Suprapubic skin (tissue), 4 donors: Measurements from ENCODE around the gene FLYWCH1. TPM values are rescaled to one million over a fixed set of nuclear protein-coding genes. Genes with fewer than 3 reads are reported as not detected.

Experiments used
- DNase-seq, 2 donors: peaks; one replicate each; pipeline ENCODE4 v3.0.0-alpha.2; 2019; ENCODE audit warnings: low spot score in 2 of 2
- H3K27ac ChIP-seq: fragments of 200-600 bp; sonication (generic); one replicate; pipeline ENCODE4 v1.5.1; 2019
- H3K27me3 ChIP-seq: fragments of 200-600 bp; sonication (generic); one replicate; pipeline ENCODE4 v1.5.1; 2019
- H3K36me3 ChIP-seq: fragments of 200-600 bp; sonication (generic); one replicate; pipeline ENCODE4 v1.5.1; 2019
- H3K4me1 ChIP-seq: fragments of 200-600 bp; sonication (generic); one replicate; pipeline ENCODE4 v1.5.1; 2019
- H3K4me3 ChIP-seq: fragments of 200-600 bp; sonication (generic); one replicate; pipeline ENCODE4 v1.5.1; 2019; ENCODE audit warnings: mild to moderate bottlenecking
- H3K9me3 ChIP-seq: fragments of 200-600 bp; sonication (generic); one replicate; pipeline ENCODE4 v1.5.1; 2019
- CTCF ChIP-seq, 2 donors: fragments of 200-600 bp in 1 of 2; fragments of 450-650 bp in 1 of 2; sonication (generic) in 1 of 2; IDR thresholded peaks; one replicate each; pipeline ENCODE4 v1.5.1; 2016 to 2019; ENCODE audit warnings: antibody characterized with exemption in 2 of 2, mild to moderate bottlenecking in 1 of 2, moderate library complexity in 1 of 2
- EP300 ChIP-seq: sonication (generic); formaldehyde crosslinking; IDR thresholded peaks from one replicate; pipeline ENCODE4 v1.6.1; 2017; ENCODE audit warnings: antibody characterized with exemption
- POLR2A ChIP-seq, 2 donors: fragments of 450-650 bp; IDR thresholded peaks; one replicate each; pipeline ENCODE4 v1.6.1; 2017; ENCODE audit warnings: antibody characterized with exemption in 2 of 2, mild to moderate bottlenecking in 2 of 2, moderate library complexity in 2 of 2
- POLR2AphosphoS5 ChIP-seq, 3 donors: sonication (generic); formaldehyde crosslinking; IDR thresholded peaks; one replicate each; pipeline ENCODE4 v1.6.1; 2017; ENCODE audit warnings: antibody characterized with exemption in 3 of 3
- WGBS: methylation state at CpG from one replicate; pipeline ENCODE4 v1.1.5; 2018; 5-methylcytosine and 5-hydroxymethylcytosine counted together
- total RNA-seq, 4 donors: library from RNA; depleted of rRNA; stranded (reverse); fragments of >200 nt; gene quantifications; one replicate each; pipeline ENCODE4 v1.1.0, GENCODE V29; 2016

FLYWCH1 gene
- total RNA-seq, 4 donors from 2014 or later: 32.7 to 81.8 (median 52.1) TPM

- Histone ChIP-seq H3K4me1 (peaks cover 16% of the 10 kb centered on the region), H3K4me3 (no peak overlapping the region), H3K9me3 (no peaks in the 10 kb centered on the region), H3K27ac (no peak overlapping the region), H3K36me3 (peaks cover 13% of the 10 kb centered on the region), H3K27me3 (peaks cover 43% of the 10 kb centered on the region)
- 68% methylated on average over 18 of the region's 31 CpGs for WGBS
- DNase-seq: no peak
- TF ChIP-seq POLR2AphosphoS5 (IDR thresholded peaks at IDR 0.05) (no peak), EP300 (no peak), POLR2A (IDR thresholded peaks at IDR 0.05) (no peak), CTCF (IDR thresholded peaks at IDR 0.05) (no peak)
Observed at GRCh38 chr16:2953706-2954627, 42.2 kb downstream of the FLYWCH1 start.

- H3K4me1 ChIP-seq: peaks cover 16% of the 10 kb centered on the region
Observed at GRCh38 chr16:2954656-2955381, 43.1 kb downstream of the FLYWCH1 start.

GRCh38 chr16:2955438-2955778 lies 43.7 kb downstream of the FLYWCH1 start:
- Histone ChIP-seq H3K9me3 (no peaks in the 10 kb centered on the region), H3K4me3 (no peak overlapping the region), H3K27ac (no peak overlapping the region), H3K4me1 (peaks cover 16% of the 10 kb centered on the region), H3K36me3 (no peaks in the 10 kb centered on the region), H3K27me3 (peaks cover 52% of the 10 kb centered on the region)
- no CpG with 5 or more reads among the region's 10 CpGs for WGBS
- peak in 1 of 2 donors; percentile 51 for DNase-seq
- TF ChIP-seq CTCF (IDR thresholded peaks at IDR 0.05) (no peak), POLR2AphosphoS5 (IDR thresholded peaks at IDR 0.05) (no peak), POLR2A (IDR thresholded peaks at IDR 0.05) (no peak), EP300 (no peak)

More at GRCh38 chr16:2954656-2955381, 43.1 kb downstream of the FLYWCH1 start:
- 27% methylated on average over 12 of the region's 26 CpGs for WGBS
- DNase-seq: peak in 1 of 2 donors; percentile 63
- no peak for TF ChIP-seq EP300
- TF ChIP-seq CTCF (IDR thresholded peaks at IDR 0.05): no peak
- no peak for TF ChIP-seq POLR2A (IDR thresholded peaks at IDR 0.05)
- no peak for TF ChIP-seq POLR2AphosphoS5 (IDR thresholded peaks at IDR 0.05)
- Histone ChIP-seq H3K27ac (no peak overlapping the region), H3K27me3 (peaks cover 46% of the 10 kb centered on the region), H3K36me3 (peaks cover 4% of the 10 kb centered on the region), H3K4me3 (no peak overlapping the region), H3K9me3 (no peaks in the 10 kb centered on the region)

DNA sequence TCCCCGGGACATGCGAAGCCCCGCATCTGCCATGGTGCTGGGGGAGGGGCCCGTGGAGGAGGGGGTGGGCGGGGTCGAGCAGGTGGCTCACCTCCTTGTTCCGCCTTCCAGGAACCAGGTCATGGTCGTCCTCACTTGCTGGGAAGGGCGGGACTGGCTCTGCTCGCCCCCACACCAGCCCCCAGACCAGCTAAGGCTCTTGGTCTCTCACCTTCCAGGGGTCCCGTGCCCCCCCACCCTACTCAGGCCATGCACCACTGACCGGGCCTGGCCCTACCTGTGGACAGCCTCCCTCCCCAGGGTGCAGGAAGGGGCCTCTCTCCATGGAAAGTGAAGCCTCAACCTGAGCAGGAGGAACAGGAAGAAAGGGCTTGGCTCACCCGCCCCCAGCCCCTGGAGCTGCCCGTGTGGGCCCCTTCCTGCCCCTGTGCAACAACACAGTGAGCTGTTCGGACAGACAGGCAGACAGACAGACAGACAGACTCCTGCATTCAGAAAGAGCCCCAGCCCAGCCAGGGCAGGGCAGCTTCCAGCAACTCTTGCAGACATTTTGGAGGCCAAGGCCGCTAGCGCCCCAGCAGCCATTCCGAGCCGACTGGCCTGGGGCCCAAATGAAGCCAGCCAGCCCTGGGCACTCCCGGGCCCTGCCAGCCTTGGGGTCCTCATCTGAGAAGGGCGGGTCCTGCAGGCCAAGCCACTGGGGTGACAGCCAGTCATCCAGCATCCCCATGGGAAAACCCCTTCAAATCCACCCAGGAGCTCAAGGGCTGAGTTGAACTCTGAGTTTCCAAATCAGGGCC lies 44.2 kb downstream of the FLYWCH1 start:
- TF ChIP-seq CTCF (IDR thresholded peaks at IDR 0.05) (no peak), POLR2AphosphoS5 (IDR thresholded peaks at IDR 0.05) (no peak), EP300 (no peak), POLR2A (IDR thresholded peaks at IDR 0.05) (no peak)
- peak in 1 of 2 donors; percentile 56 for DNase-seq
- H3K4me3 ChIP-seq: no peak overlapping the region
- H3K27me3 ChIP-seq: peaks cover 58% of the 10 kb centered on the region
- H3K4me1 ChIP-seq: peaks cover 16% of the 10 kb centered on the region
- H3K36me3 ChIP-seq: no peaks in the 10 kb centered on the region
- 12% methylated on average over 3 of the region's 21 CpGs for WGBS
- no peaks in the 10 kb centered on the region for H3K9me3 ChIP-seq
- no peak overlapping the region for H3K27ac ChIP-seq
